ENCODE results near the gene PRIMA1. TPM values are rescaled to one million over a fixed set of nuclear protein-coding genes. Genes with fewer than 3 reads are reported as not detected.

The PRIMA1 gene
- total RNA-seq, 1 experiment from 2014 or later = 4.9 TPM

- TF ChIP-seq PRDM15 (CRISPR knock-in tag; IDR thresholded peaks at IDR 0.05) = no peak
- no peak for TF ChIP-seq STAT6 (CRISPR knock-in tag; conservative IDR thresholded peaks at IDR 0.05; ENCODE audit: low read depth)
- no peak for TF ChIP-seq NR2C2 (CRISPR knock-in tag; IDR thresholded peaks at IDR 0.05)
- no peak for TF ChIP-seq ZNF263 (CRISPR knock-in tag; IDR thresholded peaks at IDR 0.05; ENCODE audit: low read depth)
- no peak for TF ChIP-seq TCF7 (CRISPR knock-in tag; IDR thresholded peaks at IDR 0.05; ENCODE audit: low read depth)
- TF ChIP-seq JUN (CRISPR knock-in tag; IDR thresholded peaks at IDR 0.05) = no peak
- no peak for TF ChIP-seq FOXK1 (CRISPR knock-in tag; IDR thresholded peaks at IDR 0.05)
- no peak for TF ChIP-seq NFE2L1 (CRISPR knock-in tag; IDR thresholded peaks at IDR 0.05)
- TF ChIP-seq KAT7 (CRISPR knock-in tag; IDR thresholded peaks at IDR 0.05; ENCODE audit: borderline replicate concordance) = no peak
- no peak for TF ChIP-seq NR3C1 (CRISPR knock-in tag; conservative IDR thresholded peaks at IDR 0.05; ENCODE audit: low read depth)
- no peak for TF ChIP-seq GABPB1 (CRISPR knock-in tag; IDR thresholded peaks at IDR 0.05)
Observed at GRCh38 chr14:93707475-93707874, 80.8 kb downstream of the PRIMA1 start (continued).

- DNase-seq (ENCODE audit: low spot score) (no peak), ATAC-seq (peak; percentile 36; the same call in 1 of the 2 replicates)
- ChIA-PET CTCF (interaction anchor here (1.4 kb wide), 1 partner anchor 197 kb away, joined by 5 read pairs; no protein-coding TSS in a partner anchor), POLR2A (no interaction called here)
- no peaks in the 10 kb centered on the region for H3K27me3 Mint-ChIP-seq (ENCODE audit: low read depth)
- H3K4me1 Mint-ChIP-seq = no peaks in the 10 kb centered on the region
- H3K4me3 Mint-ChIP-seq = no peak overlapping the region
- no peaks in the 10 kb centered on the region for H3K36me3 Mint-ChIP-seq
- H3K27ac Mint-ChIP-seq = no peak overlapping the region; the same call in 1 of the 2 replicates
- TF ChIP-seq AR (CRISPR knock-in tag; IDR thresholded peaks at IDR 0.05) (no peak), ETV6 (CRISPR knock-in tag; IDR thresholded peaks at IDR 0.05) (no peak), ZNF425 (CRISPR knock-in tag; conservative IDR thresholded peaks at IDR 0.05) (no peak), USF2 (CRISPR knock-in tag; IDR thresholded peaks at IDR 0.05) (no peak), GTF2I (CRISPR knock-in tag; conservative IDR thresholded peaks at IDR 0.05) (no peak), GABPB1 (CRISPR knock-in tag; IDR thresholded peaks at IDR 0.05) (no peak), NR3C1 (CRISPR knock-in tag; conservative IDR thresholded peaks at IDR 0.05; ENCODE audit: low read depth) (no peak), ZNF121 (CRISPR knock-in tag; IDR thresholded peaks at IDR 0.05) (no peak)
- no peaks in the 10 kb centered on the region for H3K9me3 Mint-ChIP-seq
Observed at GRCh38 chr14:93706360-93706955, 81.8 kb downstream of the PRIMA1 start.
